ENCODE measurements around the gene UGGT1.

DNA sequence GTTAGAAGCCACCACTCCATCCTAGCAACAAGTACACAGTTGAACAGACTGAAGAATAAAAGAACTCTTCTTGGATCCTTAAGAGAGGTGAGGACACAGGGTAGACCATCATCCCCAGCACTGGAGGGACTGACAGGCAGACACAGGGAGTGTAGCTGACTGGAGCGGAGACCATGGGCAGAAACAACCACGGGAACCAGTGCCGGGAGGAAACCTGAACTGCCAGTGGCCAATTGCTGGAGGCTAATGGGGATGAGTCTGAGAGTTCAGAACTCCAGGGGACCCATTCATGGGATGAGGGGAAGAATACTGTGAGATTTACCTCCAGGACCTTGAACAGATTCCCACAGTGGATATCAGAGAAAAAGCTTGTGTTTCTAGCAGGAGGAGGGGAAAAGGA is 150.9 kb downstream of the UGGT1 start:
- TF ChIP-seq CTCF (IDR thresholded peaks at IDR 0.05; ENCODE audit: insufficient read depth, low read length, poor library complexity, severe bottlenecking) = no peak
- TF ChIP-seq EZH2phosphoT487 (conservative IDR thresholded peaks at IDR 0.05; ENCODE audit: low read length) = no peak

All from SU-DHL-6 (cell line).